NT2/D1 (cell line): ENCODE measurements around the gene CCDC196.

Experiments used
- DNase-seq: peaks from one replicate; pipeline ENCODE4 v3.0.0-alpha.2; 2011; ENCODE audit warnings: low read depth, low spot score
- H3K27me3 ChIP-seq: 2 replicates; pipeline ENCODE4 v1.6.0; 2011; ENCODE audit warnings: mild to moderate bottlenecking; ENCODE audit not compliant: insufficient read length, insufficient read depth
- H3K36me3 ChIP-seq: 2 replicates; pipeline ENCODE4 v1.6.1; 2011; ENCODE audit warnings: mild to moderate bottlenecking, low read length, mixed read lengths; ENCODE audit not compliant: insufficient read depth, insufficient read length
- H3K4me1 ChIP-seq: 2 replicates; pipeline ENCODE4 v1.5.1; 2011; ENCODE audit not compliant: insufficient read depth, insufficient read length
- H3K4me3 ChIP-seq: 2 replicates; pipeline ENCODE4 v1.5.1; 2011; ENCODE audit warnings: low read depth; ENCODE audit not compliant: insufficient read length
- H3K9ac ChIP-seq: 2 replicates; pipeline ENCODE4 v1.6.0; 2011; ENCODE audit warnings: low read depth; ENCODE audit not compliant: insufficient read length
- H3K9me3 ChIP-seq: 2 replicates; pipeline ENCODE4 v1.5.1; 2011; ENCODE audit warnings: mild to moderate bottlenecking, low read length; ENCODE audit not compliant: insufficient read depth
- SUZ12 ChIP-seq: IDR thresholded peaks from 2 replicates; pipeline ENCODE4 v1.6.1; 2011; ENCODE audit not compliant: insufficient read length, insufficient read depth; ENCODE audit errors: extremely low read depth
- YY1 ChIP-seq: IDR thresholded peaks from 2 replicates; pipeline ENCODE4 v1.6.1; 2011; ENCODE audit not compliant: insufficient read length, insufficient read depth
- ZNF274 ChIP-seq: IDR thresholded peaks from 2 replicates; pipeline ENCODE4 v1.6.1; 2011; ENCODE audit warnings: mild to moderate bottlenecking, low read depth, low read length

CCDC196 gene

GRCh38 chr14:66485910-66486421 lies at the start of gene CCDC196:
Gene CCDC196, plus strand, starts transcription at chr14:66486371. Its CDS starts 132 bp downstream, at chr14:66486503.
- no peaks in the 10 kb centered on the region for H3K36me3 ChIP-seq
- no peak for TF ChIP-seq YY1
- no peak for TF ChIP-seq ZNF274
- no peak for TF ChIP-seq SUZ12
- DNase-seq = no peak

DNA sequence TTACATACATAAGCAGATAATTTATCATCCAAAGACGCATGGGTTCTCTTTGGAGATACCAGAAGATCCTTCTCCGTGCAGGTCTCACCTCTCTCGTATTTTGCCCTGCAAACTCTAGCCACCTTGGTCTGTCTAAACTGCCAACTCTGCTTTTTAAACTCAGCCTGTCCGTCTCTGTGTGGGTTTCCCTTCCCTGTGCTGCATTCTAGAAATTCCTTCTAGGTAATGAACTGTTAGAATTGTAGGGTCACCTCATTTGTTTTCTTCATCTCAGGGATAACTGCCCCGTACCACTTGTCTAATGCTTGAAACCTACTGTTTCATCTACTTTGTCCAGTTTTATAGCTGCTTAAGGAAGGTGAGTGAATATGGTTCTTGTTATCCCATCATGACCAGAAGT lies 45.4 kb upstream of the CCDC196 start:
- Histone ChIP-seq H3K9me3 (peaks cover 13% of the 10 kb centered on the region; the same call in 1 of the 2 replicates), H3K4me3 (no peak overlapping the region), H3K9ac (no peak overlapping the region), H3K27me3 (no peaks in the 10 kb centered on the region), H3K36me3 (no peaks in the 10 kb centered on the region), H3K4me1 (no peaks in the 10 kb centered on the region)
- no peak for TF ChIP-seq YY1
- TF ChIP-seq ZNF274 = no peak
- TF ChIP-seq SUZ12 = no peak
- no peak for DNase-seq

More at GRCh38 chr14:66485910-66486421, at the start of gene CCDC196:
- no peaks in the 10 kb centered on the region for H3K4me1 ChIP-seq
- no peaks in the 10 kb centered on the region for H3K9me3 ChIP-seq
- no peaks in the 10 kb centered on the region for H3K27me3 ChIP-seq
- no peak within 1 kb of the TSS for H3K9ac ChIP-seq
- H3K4me3 ChIP-seq = no peak within 1 kb of the TSS

DNA sequence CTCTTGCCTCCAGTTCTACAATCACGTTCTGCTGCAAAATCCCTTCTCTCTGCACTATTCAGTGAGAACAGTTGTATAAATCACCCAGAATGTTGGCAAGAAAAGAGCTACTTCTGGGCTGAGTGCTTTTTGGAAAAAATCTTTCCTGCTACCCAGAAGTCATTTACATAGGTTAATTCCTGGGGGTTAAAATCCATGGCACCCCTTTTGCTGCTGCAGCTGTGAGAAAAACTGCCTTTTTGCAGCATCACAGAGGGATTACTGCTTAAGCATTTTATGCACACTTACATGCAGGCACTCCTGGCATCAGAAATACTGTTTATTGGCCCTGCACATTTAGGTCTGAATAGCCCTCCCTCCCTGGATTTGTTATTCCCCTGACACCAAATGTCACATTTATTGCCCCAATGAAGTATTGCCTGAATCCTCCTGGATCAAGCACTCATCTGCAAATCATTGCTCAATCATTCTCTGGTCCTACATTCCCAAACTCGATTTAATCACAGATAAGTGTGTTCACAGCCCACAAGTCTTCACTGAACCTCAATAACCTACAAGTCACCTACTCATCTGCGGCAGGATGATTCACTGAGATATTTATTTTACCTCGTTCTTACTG lies 43.1 kb upstream of the CCDC196 start:
- Histone ChIP-seq H3K4me3 (no peak overlapping the region), H3K9ac (no peak overlapping the region), H3K36me3 (no peaks in the 10 kb centered on the region), H3K4me1 (no peaks in the 10 kb centered on the region), H3K27me3 (no peaks in the 10 kb centered on the region), H3K9me3 (peaks cover 9% of the 10 kb centered on the region; the same call in 1 of the 2 replicates)
- TF ChIP-seq YY1 (no peak), SUZ12 (no peak), ZNF274 (no peak)
- DNase-seq = no peak

GRCh38 chr14:66443785-66444184 lies 42.4 kb upstream of the CCDC196 start:
- Histone ChIP-seq H3K9ac (no peak overlapping the region), H3K27me3 (no peaks in the 10 kb centered on the region), H3K4me1 (no peaks in the 10 kb centered on the region), H3K36me3 (no peaks in the 10 kb centered on the region), H3K4me3 (no peak overlapping the region), H3K9me3 (peaks cover 3% of the 10 kb centered on the region; the same call in 1 of the 2 replicates)
- no peak for DNase-seq
- TF ChIP-seq ZNF274 (no peak), SUZ12 (no peak), YY1 (no peak)

GRCh38 chr14:66444271-66444927 lies 41.8 kb upstream of the CCDC196 start:
- DNase-seq = no peak
- Histone ChIP-seq H3K36me3 (no peaks in the 10 kb centered on the region), H3K9me3 (no peaks in the 10 kb centered on the region), H3K4me3 (no peak overlapping the region), H3K27me3 (no peaks in the 10 kb centered on the region), H3K4me1 (no peaks in the 10 kb centered on the region), H3K9ac (no peak overlapping the region)
- no peak for TF ChIP-seq YY1
- TF ChIP-seq ZNF274 = no peak
- TF ChIP-seq SUZ12 = no peak

- Histone ChIP-seq H3K4me3 (no peak overlapping the region), H3K9ac (no peak overlapping the region), H3K4me1 (no peaks in the 10 kb centered on the region), H3K27me3 (no peaks in the 10 kb centered on the region), H3K9me3 (no peaks in the 10 kb centered on the region), H3K36me3 (no peaks in the 10 kb centered on the region)
- no peak for DNase-seq
- TF ChIP-seq ZNF274 (no peak), SUZ12 (no peak), YY1 (no peak)
Measured at GRCh38 chr14:66445936-66446335, 40.2 kb upstream of the CCDC196 start.

DNA sequence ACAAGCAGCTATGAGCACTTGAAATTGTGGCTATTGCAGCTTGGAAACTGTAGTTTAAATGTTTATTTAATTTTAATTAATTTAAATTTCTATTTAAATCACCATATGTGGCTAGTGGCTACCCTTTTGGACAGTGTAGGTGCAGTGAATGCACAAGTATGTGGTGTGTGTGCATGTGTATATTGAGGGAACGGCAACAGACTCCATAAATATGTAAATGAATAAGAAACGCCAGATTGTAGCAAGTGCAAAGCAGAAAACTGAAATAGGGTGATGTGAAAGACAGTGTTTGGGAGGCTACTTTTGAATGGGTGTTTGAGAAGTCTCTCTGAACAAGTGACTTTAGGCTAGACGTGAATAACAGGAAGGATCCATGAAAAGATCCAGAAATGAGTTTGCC lies 32.7 kb upstream of the CCDC196 start:
- no peak overlapping the region for H3K9ac ChIP-seq
- TF ChIP-seq SUZ12 (no peak), ZNF274 (no peak), YY1 (no peak)
- no peak overlapping the region for H3K4me3 ChIP-seq
- no peaks in the 10 kb centered on the region for H3K9me3 ChIP-seq
- H3K4me1 ChIP-seq = no peaks in the 10 kb centered on the region
- no peak for DNase-seq
- H3K36me3 ChIP-seq = no peaks in the 10 kb centered on the region
- H3K27me3 ChIP-seq = no peaks in the 10 kb centered on the region
